GM19328 (cell line): Measurements from ENCODE around the gene PRR23C.

Experiments used
- ATAC-seq: cut with Tn5 transposase; IDR thresholded peaks from one replicate; pipeline ENCODE4 v1.9.1; 2021; ENCODE audit warnings: mild to moderate bottlenecking, moderate library complexity; ENCODE audit not compliant: unreplicated experiment

The PRR23C gene

DNA sequence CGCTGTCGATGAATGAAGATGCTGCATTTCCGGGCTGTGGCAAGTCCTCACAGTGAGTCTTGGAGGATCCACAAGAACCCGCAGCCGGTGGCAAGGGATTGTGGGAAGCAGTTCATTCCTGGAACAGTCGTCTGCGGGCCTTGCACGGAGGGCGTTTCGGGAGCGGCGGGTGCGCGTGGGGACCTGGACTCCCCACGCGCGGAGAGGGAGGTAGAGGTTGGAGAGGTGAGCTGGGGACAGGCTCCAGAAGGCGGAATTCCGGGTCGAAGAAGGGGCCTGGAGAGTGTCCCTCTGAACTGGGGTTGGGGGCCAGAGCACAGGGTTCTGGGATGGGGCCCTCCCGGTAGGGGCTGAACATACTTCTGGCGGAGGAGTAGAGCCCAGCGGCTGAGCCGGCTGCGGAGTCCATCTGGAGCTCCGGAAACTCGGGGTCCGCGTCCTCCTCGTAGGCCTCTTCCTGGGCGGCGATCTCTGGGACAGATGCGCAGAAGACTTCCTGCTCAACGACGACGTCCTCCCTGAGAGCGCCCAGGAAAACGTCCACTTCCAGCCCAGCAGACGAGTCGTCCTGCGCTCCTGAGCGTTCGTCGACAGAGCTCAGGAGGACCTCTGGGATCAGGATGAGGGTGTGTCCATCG is 39.2 kb downstream of the PRR23C start:
- no peak for ATAC-seq

DNA sequence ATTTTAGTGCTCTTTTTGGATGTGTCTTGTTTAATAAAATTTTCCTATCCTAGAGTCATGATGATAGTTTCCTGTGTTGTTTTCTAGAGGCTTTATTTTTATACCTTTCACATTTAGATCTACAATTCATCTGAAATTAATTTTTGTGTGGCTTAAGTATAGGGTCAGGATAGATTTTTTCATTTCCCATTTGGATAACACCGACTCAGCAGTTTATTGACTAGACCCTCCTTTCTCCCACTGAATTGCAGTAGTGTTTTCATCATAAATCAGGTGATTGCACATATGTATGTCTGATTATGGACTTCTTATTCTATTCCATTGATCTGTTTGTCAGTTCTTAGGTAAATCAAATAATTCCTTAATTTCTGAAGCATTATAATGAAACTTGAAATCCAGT is 49.0 kb downstream of the PRR23C start:
- ATAC-seq: no peak
